ENCODE measurements around the gene OXNAD1.

DNA sequence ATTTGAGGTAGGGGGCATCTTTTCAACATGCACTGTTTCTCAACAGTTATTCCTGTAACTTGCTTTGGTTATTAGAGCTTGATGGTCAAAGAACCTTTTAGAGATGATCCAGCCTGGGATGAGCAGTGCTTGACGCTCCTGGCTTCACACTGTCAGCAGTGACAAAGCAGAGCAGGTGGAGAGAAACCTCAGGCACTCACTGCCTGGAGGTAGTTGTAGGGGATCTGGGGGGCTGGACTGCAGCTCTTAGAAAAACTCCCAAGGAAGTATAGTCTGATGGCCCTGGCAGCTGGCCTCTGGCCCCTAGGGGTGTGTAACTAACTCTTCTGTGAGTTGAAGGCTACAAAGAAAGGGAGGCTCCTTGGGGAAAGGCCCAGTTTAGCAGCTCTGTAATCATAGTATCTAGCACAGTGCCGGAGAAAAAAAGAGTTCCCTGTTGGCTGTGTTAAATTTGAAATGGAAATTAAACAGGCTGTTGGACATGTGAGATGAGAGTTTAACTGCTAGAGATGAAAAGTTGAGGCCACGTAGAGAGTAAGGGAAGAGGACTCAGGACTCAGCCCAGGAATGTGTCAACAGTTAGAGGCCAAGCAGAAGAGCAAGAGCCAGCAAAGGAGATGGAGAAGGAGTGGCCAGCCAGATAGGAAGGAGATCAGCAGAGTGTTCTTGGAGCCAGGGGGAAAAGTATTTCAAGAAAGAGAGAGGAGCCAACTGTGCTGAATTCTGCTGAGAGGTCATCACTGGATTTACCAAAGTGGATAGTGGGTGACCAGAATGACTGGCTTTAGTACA lies 14.2 kb downstream of the OXNAD1 start:
- peak in 1 of 4 donors; percentile 21 for TF ChIP-seq POLR2AphosphoS5 (IDR thresholded peaks at IDR 0.05)
- TF ChIP-seq, protein P1, sequence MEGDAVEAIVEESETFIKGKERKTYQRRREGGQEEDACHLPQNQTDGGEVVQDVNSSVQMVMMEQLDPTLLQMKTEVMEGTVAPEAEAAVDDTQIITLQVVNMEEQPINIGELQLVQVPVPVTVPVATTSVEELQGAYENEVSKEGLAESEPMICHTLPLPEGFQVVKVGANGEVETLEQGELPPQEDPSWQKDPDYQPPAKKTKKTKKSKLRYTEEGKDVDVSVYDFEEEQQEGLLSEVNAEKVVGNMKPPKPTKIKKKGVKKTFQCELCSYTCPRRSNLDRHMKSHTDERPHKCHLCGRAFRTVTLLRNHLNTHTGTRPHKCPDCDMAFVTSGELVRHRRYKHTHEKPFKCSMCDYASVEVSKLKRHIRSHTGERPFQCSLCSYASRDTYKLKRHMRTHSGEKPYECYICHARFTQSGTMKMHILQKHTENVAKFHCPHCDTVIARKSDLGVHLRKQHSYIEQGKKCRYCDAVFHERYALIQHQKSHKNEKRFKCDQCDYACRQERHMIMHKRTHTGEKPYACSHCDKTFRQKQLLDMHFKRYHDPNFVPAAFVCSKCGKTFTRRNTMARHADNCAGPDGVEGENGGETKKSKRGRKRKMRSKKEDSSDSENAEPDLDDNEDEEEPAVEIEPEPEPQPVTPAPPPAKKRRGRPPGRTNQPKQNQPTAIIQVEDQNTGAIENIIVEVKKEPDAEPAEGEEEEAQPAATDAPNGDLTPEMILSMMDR (IDR thresholded peaks at IDR 0.05): no peak
- no peak for TF ChIP-seq POLR2A (IDR thresholded peaks at IDR 0.05)
- no peak for TF ChIP-seq EP300 (IDR thresholded peaks at IDR 0.05)
